ENCODE measurements around the gene MAP2K3.

DNA sequence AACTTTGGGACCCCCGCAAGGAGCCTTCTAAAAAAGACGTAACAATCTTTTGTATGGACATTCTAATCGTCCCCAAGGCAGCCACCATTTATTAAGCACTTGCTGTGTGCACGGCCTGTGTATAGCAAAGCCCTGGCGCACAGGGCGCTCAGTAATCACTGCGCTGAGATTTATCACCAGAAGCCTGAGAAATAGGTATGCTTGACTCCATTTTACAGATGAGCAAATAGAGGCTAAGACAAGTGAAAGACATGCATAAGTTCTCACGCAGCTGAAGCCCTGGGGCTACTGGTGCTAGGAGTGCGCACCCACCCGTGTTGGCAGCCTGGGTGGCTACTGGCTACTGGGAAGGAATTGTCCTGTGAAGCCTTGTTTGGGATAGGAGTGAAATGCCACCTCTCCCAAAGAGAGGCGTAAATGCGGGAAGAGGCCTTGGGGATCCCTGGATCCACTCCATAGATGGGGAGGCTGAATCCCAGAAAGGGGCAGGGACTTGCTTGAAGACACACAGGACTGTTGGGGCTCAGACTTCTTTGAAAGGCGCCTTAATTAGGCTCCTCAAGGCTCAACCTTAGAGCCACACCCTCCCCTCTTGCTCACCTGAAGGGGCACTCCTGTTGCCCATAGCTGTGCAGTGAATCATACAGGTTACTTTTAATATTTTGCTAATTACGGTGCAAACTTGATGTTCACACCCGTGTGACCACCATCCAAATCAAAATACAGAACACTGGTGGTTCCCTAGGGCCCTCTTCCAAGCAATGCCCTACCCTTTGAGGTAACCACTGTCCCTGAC, 30.7 kb upstream of the MAP2K3 start:
- TF ChIP-seq, protein P1, sequence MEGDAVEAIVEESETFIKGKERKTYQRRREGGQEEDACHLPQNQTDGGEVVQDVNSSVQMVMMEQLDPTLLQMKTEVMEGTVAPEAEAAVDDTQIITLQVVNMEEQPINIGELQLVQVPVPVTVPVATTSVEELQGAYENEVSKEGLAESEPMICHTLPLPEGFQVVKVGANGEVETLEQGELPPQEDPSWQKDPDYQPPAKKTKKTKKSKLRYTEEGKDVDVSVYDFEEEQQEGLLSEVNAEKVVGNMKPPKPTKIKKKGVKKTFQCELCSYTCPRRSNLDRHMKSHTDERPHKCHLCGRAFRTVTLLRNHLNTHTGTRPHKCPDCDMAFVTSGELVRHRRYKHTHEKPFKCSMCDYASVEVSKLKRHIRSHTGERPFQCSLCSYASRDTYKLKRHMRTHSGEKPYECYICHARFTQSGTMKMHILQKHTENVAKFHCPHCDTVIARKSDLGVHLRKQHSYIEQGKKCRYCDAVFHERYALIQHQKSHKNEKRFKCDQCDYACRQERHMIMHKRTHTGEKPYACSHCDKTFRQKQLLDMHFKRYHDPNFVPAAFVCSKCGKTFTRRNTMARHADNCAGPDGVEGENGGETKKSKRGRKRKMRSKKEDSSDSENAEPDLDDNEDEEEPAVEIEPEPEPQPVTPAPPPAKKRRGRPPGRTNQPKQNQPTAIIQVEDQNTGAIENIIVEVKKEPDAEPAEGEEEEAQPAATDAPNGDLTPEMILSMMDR (conservative IDR thresholded peaks at IDR 0.05) = no peak
- no peak for TF ChIP-seq EZH2 (IDR thresholded peaks at IDR 0.05; ENCODE audit: low read depth)

All from PC-9 (cell line).